Lower lobe of right lung (tissue), 2 donors: ENCODE measurements around the gene STS. TPM values are rescaled to one million over a fixed set of nuclear protein-coding genes. Genes with fewer than 3 reads are reported as not detected.

ENCODE experiments used
- ATAC-seq, 2 donors: fragments of 200-7000 bp; cut with Tn5 transposase; one replicate each; pipeline ENCODE4 v1.9.1; 2020 to 2022; ENCODE audit warnings: mild to moderate bottlenecking in 2 of 2, moderate library complexity in 2 of 2
- DNase-seq: peaks from one replicate; pipeline ENCODE4 v3.0.0-alpha.2; 2020
- H3K27ac ChIP-seq: fragments of 200-600 bp; one replicate; pipeline ENCODE4 v1.8.0; 2022
- H3K27me3 ChIP-seq: fragments of 200-600 bp; one replicate; pipeline ENCODE4 v1.8.0; 2022; ENCODE audit warnings: low read depth
- H3K36me3 ChIP-seq: fragments of 200-600 bp; one replicate; pipeline ENCODE4 v1.8.0; 2022; ENCODE audit warnings: mild to moderate bottlenecking
- H3K4me1 ChIP-seq: fragments of 200-600 bp; one replicate; pipeline ENCODE4 v1.8.0; 2022
- H3K4me3 ChIP-seq: fragments of 200-600 bp; one replicate; pipeline ENCODE4 v1.8.0; 2022; ENCODE audit warnings: mild to moderate bottlenecking
- H3K9me3 ChIP-seq: fragments of 200-600 bp; one replicate; pipeline ENCODE4 v1.8.0; 2022
- CTCF ChIP-seq: fragments of 200-600 bp; IDR thresholded peaks from one replicate; pipeline ENCODE4 v1.8.0; 2022; ENCODE audit warnings: antibody characterized with exemption, mild to moderate bottlenecking
- intact Hi-C: fragments of 100-400 bp; cut with DNase I; formaldehyde crosslinking; loops from one replicate; pipeline ENCODE4 v1.11.0; 2022
- total RNA-seq: library from RNA; stranded (reverse); fragmentation: NEBNext Ultra II Directional; extraction: Animal tissue kit (Norgen Biotek cat#: 25700); gene quantifications from one replicate; pipeline ENCODE4 v1.2.1, GENCODE V29; 2021
- donor health status: DM: no; HTN: yes; CAD: no; lungs with severe emphysema.

STS gene
- total RNA-seq, 1 donor from 2014 or later, result 9.7 TPM

- Histone ChIP-seq H3K9me3 (no peaks in the 10 kb centered on the region), H3K4me1 (peaks cover 11% of the 10 kb centered on the region), H3K27ac (peak overlapping the region; percentile 86), H3K4me3 (peak overlapping the region; percentile 73), H3K27me3 (no peaks in the 10 kb centered on the region), H3K36me3 (no peaks in the 10 kb centered on the region)
- intact Hi-C loops, result no loop called here
- TF ChIP-seq CTCF, result no peak
- peak; percentile 45 for DNase-seq
- peak; percentile 6 to 7 for ATAC-seq
Observed at GRCh38 chrX:7146703-7147412, 654 bp upstream of the STS start.

DNA sequence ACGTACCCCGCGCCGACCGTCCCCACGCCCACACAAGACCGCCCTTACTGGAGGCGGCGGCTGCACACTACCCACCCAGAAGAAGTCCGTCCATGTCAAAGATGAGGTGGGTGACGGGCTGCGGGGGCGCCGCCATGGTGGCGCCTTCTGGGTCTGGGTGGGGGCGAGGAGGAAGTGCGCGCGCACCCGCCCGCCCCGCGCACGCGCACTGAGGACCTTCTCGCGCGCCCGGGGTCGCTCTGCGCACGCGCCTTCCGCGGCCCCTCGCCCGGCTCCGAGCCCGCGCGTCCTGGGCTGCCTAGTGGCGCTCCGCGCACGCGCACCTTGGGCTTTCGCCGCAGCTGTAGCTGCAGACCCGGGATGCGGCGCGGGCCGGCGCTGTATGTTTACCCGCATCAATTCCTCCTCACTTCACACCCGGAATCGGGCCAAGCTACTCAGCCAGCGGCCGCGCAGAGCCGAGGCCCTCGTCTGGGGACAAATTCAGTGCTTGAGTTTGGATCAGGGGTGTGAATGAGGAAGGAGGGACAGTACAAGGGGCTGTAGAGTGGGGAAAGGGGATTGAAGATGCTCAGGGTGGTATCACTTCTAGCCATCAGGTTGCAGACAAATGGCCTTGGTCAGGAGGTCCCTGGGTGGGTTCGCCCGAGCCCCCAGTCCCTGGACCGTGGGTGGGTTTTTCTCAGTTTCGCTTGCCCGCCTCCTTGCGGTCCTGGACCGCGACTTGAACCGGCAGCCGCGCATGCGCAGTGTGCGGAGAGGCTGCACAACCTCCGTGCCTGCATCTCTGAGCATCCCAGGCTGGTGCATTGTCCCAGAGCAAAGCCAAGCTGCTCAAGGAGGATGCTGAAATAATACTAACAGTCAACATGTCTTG, 704 bp downstream of the STS start, which contains the start of gene PUDP:
Gene PUDP, minus strand, starts transcription at position 176 of the 877 bp plus-strand sequence. Its CDS starts 40 bp downstream, at position 136.
- Histone ChIP-seq H3K36me3 (no peaks in the 10 kb centered on the region), H3K4me3 (peak within 1 kb of the TSS; percentile 73), H3K27me3 (no peaks in the 10 kb centered on the region), H3K4me1 (peaks cover 11% of the 10 kb centered on the region), H3K27ac (peak within 1 kb of the TSS; percentile 86), H3K9me3 (no peaks in the 10 kb centered on the region)
- intact Hi-C loops, result no loop called here
- ATAC-seq (peak; percentile 97 to 98), DNase-seq (peak; percentile 91)
- TF ChIP-seq CTCF, result peak; percentile 16

GRCh38 chrX:7149411-7149810, 1.9 kb downstream of the STS start:
- H3K36me3 ChIP-seq, result no peaks in the 10 kb centered on the region
- H3K4me3 ChIP-seq, result no peak overlapping the region
- no peaks in the 10 kb centered on the region for H3K27me3 ChIP-seq
- intact Hi-C loops, result no loop called here
- no peaks in the 10 kb centered on the region for H3K9me3 ChIP-seq
- no peak for TF ChIP-seq CTCF
- DNase-seq (no peak), ATAC-seq (no peak)
- no peak overlapping the region for H3K27ac ChIP-seq
- H3K4me1 ChIP-seq, result peaks cover 11% of the 10 kb centered on the region

DNA sequence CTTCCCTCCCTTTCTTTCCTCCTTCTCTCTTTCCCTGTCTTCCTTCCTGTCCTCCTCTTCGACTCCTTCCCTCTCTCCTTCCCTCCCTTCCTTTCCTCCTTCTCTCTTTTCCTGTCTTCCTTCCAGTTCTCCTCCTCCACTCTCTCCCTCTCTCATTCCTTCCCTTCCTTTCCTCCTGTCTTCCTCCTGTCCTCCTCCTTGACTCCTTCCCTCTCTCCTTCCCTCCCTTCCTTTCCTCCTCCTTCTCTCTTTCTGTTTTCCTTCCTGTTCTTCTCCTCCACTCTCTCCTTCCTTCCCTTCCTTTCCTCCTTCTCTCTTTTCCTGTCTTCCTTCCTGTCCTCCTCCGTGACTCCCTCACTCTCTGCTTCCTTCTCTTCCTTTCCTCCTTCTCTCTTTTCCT, 5.7 kb downstream of the STS start:
- H3K4me3 ChIP-seq, result no peak overlapping the region
- H3K9me3 ChIP-seq, result no peaks in the 10 kb centered on the region
- no peak for DNase-seq
- H3K36me3 ChIP-seq, result no peaks in the 10 kb centered on the region
- no peaks in the 10 kb centered on the region for H3K4me1 ChIP-seq
- no peak overlapping the region for H3K27ac ChIP-seq
- intact Hi-C loops, result no loop called here
- ATAC-seq, result no peak
- no peaks in the 10 kb centered on the region for H3K27me3 ChIP-seq
- no peak for TF ChIP-seq CTCF

GRCh38 chrX:7154041-7154597, 6.6 kb downstream of the STS start:
- Histone ChIP-seq H3K4me1 (no peaks in the 10 kb centered on the region), H3K27ac (no peak overlapping the region), H3K27me3 (no peaks in the 10 kb centered on the region), H3K9me3 (no peaks in the 10 kb centered on the region), H3K4me3 (no peak overlapping the region), H3K36me3 (no peaks in the 10 kb centered on the region)
- no peak for ATAC-seq
- no peak for TF ChIP-seq CTCF
- DNase-seq, result no peak
- intact Hi-C loops, result no loop called here
